Superior temporal gyrus (tissue), 1 donor: ENCODE data around the gene ETV1.

ENCODE experiments used
- DNase-seq: peaks from one replicate; pipeline ENCODE4 v3.0.0-alpha.2; 2016; ENCODE audit errors: extremely low spot score

The ETV1 gene

GRCh38 chr7:13879994-13880686 lies 109.3 kb downstream of the ETV1 start:
- no peak for DNase-seq

DNA sequence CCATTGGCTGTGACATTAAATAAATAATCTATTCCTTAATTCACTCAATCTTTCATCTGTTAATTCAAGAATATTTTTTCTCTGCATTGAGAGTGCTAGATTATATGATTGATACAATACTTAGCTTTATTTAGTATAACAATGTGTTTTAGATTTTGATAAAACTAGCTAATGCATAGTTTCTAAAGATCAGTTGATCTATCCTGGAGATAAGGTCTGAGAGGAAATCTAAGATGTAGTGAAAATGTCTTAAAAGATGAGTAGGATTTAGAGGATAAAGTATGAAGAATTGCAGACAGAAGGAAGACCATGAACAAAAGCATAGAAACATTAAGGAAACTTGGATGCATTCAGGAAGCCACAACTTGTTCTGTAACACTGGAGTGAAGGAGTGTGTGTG lies 110.3 kb downstream of the ETV1 start:
- DNase-seq: no peak

- DNase-seq: no peak
These were observed 111.3 kb downstream of the ETV1 start for GRCh38 chr7:13878154-13878553.

DNA sequence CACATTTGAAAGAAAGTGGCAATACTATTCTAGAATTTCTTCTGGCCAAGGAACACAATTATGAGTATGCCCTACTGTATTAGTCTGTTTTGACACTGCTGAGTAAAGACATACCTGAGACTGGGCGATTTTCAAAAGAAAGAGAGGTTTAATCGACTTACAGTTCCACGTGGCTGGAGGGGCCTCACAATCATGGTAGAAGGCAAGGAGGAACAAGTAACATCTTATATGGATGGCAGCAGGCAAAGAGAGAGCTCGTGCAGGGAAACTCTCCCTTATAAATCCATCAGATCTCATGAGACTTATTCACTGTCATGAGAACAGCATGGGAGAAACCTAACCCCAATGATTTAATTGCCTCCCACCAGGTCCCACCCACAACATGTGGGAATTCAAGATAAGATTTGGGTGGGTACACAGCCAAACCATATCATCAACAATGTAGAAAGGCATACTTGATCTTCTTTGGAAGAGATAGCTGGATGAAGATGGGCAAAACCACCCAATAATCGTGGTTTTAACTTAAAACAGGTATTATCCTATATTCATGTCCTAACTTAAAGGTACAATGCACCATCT lies 113.9 kb downstream of the ETV1 start:
- no peak for DNase-seq

DNA sequence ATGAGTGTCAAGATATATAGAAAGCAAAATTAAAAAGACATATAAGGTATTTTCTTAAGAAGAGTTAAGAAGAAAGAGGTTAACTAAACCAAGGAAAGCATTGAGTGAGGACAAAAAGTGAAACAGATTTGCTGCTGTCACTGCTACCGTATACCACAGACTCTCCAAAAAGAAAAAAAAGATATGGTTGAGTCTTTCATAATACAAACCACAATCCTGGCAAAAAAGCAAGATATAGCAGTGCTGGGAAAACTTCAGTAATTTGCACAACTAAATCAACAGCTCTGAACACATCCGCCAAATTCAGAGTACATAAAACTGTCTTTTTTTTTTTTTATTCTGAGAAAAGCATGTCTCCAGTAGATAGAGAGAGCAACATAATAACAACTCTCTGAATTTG lies 114.7 kb downstream of the ETV1 start:
- no peak for DNase-seq

- DNase-seq: no peak
These were observed 116.8 kb downstream of the ETV1 start for GRCh38 chr7:13872709-13873108.

DNA sequence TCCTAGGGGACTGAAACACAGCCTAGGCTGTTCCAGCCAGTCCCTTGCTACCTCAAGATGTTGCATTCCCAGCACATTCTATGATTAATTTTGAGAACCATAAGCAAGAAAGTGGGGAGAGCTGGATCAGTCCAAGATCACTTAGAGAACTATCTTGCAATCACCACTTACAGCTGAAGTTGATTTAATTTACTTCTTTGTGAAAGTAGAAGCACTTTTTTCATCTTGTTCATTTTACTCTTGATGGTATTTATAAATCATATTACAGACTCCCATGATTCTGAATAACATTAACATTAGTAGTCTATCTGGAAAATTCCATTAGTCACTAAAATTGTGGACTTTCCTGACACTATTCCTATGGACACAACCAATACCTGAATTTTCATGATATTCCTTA lies 118.5 kb downstream of the ETV1 start:
- DNase-seq: no peak

DNA sequence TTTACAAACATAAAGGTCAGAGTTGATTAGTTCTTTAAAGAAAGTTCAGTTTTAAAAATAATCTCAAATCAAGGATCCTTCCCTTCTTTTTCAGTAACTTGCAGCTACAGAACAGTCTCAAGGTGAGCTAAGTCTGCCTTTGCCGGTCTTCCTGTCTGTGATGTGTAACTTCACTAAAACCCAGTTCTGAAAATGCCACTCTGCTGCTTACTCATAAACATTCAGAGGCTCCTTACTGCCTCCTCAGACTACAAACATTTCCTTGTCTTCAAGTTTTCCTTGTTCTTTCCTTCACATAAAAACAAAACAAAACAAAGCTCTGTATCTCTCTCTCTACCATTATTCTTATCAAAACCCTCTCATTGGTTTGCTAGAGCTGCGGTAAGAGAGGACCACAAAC lies 128.7 kb downstream of the ETV1 start:
- DNase-seq: no peak

DNA sequence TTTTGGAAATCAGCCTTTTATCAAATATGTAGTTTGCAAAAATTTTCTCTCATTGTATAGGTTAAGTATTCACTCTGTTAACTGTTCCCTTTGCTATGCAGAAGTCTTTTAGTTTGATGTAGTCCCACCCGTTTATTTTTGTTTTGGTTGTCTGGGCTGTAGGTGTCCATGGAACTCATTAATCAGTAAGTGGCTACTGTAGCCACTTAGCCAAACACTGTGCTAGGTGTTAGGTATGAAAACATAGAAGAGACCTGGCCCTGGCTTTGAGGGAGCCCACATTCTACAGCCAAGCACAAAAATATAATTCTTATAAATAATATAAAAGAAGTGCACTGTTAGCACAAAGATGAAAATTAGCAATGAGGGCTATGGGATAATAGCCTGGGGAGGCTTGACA lies 133.5 kb downstream of the ETV1 start:
- DNase-seq: no peak

GRCh38 chr7:13852281-13852968 lies 137.0 kb downstream of the ETV1 start:
- no peak for DNase-seq

- no peak for DNase-seq
These were observed 137.7 kb downstream of the ETV1 start for GRCh38 chr7:13851736-13852135.

DNA sequence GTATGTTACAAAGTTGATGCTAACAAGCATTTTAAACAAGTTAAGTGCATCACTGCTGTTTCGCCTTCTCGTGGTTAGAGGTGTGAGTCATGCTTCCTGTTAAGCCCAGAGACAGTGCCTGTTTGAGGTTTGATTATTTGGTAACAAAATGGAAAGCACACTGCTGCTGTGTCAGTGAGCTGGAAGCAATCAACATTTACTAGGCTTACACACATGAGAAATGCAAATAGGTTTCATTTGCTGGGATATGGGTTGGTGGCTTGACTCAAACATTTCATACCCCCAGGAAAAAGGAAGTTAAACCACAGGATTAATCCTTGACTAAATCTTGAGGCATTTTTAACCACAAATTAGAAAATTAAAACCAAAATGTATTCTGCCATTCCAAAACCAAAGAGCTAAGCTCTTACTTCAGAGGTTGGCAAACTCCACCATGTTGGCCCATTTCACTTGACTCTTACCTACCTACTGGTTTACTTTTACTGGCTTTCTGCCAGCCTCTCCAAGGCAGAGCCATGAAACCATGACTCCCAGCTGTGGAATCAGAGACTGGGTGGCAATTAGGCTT lies 139.2 kb downstream of the ETV1 start:
- DNase-seq: no peak

GRCh38 chr7:13849163-13849892 lies 140.1 kb downstream of the ETV1 start:
- no peak for DNase-seq

DNA sequence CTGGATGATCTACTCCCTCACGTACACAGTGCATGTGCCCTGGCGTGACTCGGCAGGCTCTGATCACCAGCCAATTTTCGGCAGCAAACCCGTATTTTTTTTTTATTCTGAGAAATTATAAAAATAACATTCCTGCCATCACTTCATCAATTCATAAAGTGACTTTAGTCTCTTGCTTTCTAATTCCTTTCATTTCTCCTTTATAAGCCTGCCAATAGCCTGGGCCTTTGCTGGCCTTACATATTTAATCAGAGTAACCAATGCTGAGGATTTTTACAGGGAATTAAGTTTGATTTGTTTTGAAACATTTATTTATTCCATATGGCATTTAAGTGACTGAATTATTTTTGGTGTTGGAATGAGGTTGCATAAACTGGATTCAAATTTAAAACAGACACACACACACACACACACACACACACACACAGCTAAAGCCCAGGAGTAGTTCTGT lies 140.8 kb downstream of the ETV1 start:
- DNase-seq: no peak

- no peak for DNase-seq
These were observed 143.1 kb downstream of the ETV1 start for GRCh38 chr7:13846386-13846785.

GRCh38 chr7:13845601-13846000 lies 143.9 kb downstream of the ETV1 start:
- no peak for DNase-seq

DNA sequence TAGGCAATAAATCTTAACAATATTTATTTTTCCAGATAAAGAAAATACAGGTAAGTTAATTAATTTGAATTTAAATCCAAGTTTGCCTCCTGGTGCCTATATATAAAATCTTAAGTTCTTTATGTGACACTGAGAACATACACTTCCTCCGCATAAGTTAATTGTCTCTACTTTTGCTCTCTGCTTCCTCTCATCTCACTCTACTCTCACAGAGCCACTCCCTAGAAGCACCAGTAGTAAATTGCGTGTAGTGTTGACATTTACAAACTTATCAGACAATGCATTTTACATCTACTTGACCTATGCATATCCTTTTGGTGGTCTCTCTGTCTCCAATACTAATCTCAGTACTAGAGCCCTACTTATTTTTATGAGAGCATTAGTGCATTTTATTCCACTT lies 144.5 kb downstream of the ETV1 start:
- no peak for DNase-seq

DNA sequence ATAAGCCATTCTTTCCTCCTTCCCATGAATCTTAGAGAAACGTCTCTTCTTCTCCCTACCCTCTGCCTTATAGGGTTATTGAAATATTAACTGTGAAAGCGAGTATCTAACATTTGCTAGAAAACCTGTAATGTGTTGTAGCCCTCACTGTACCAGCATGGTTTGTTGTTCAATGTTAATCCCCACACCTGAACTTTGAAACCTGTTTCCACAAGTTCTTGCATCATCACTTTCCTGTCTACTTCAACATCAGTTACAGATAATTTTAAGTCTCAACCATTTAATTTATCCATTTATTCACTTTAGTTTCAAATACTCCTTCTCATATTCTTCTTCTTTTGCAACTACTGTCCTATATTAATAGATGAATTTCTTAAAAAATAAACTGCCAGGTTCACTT lies 148.2 kb downstream of the ETV1 start:
- DNase-seq: no peak
